GM21447 (cell line): ENCODE measurements around the gene ALDH9A1.
A peak's percentile ranks its signal among the peaks of the same experiment; 100 is the strongest.
"Not testable (repeated sequence)": the region's sequence is repeated elsewhere in the genome, so short reads cannot be mapped to it uniquely, and the experiment has no call there.

Experiments
- ATAC-seq: cut with Tn5 transposase; IDR thresholded peaks from one replicate; pipeline ENCODE4 v1.9.1; 2021; ENCODE audit not compliant: unreplicated experiment

ALDH9A1 gene

GRCh38 chr1:165688046-165688445 is 10.3 kb downstream of the ALDH9A1 start:
- no peak for ATAC-seq

DNA sequence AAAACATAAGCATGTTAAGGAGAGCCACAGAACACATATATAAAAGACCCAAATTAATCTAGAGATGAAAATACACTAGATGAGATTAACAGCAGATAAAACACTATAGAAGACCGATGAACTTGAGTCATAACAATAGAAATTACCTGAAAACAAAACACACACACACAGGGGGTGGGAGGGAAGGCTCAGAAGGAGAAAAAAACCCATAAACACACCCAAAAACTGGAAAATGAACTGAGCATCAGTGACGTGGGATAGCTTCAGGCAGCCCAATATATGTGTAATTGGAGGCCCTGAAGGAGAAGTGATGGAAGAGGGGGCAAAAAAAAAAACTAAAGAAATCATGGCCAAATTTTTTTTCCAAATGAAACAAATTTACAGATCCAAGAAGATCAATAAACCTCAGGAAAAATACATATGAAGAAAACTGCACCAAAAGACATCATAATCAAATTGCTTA is 11.4 kb downstream of the ALDH9A1 start:
- ATAC-seq, result peak; percentile 42

GRCh38 chr1:165686121-165686970 is 12.0 kb downstream of the ALDH9A1 start:
- peak; percentile 72 for ATAC-seq

- no peak for ATAC-seq
These were observed 14.4 kb downstream of the ALDH9A1 start for GRCh38 chr1:165683848-165684485.

DNA sequence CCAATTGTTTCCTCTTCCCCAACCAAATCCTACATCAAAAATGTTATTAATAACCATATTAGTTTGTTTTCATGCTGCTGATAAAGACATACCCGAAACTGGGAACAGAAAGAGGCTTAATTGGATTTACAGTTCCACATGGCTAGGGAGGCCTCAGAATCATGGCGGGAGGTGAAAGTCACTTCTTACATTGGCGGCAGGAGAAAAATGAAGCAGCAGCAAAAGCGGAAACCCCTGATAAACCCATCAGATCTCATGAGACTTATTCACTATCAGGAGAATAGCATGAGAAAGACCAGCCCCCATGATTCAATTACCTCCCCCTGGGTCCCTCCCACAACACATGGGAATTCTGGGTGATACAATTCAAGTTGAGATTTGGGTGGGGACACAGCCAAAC is 17.6 kb downstream of the ALDH9A1 start:
- not testable (repeated sequence) for ATAC-seq

DNA sequence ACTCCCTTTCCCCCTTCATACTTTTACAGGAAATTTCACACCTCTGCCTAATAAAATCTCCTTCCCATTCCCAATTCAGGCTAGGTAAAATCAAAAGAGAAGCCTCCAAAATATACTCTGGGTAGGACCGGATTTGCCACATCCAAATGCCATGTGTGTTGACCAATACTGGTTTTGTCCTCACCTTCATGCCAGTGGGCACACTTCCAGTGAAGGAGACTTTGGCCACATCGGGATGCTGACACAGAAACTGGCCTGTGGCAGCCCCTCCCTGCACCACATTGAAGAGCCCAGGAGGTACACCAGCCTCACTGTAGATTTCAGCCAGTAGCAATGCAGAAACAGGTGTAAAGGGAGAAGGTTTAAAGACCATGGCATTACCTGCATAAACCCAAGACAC is 18.1 kb downstream of the ALDH9A1 start:
- ATAC-seq, result no peak

- no peak for ATAC-seq
These were observed 18.9 kb downstream of the ALDH9A1 start for GRCh38 chr1:165679282-165680036.

DNA sequence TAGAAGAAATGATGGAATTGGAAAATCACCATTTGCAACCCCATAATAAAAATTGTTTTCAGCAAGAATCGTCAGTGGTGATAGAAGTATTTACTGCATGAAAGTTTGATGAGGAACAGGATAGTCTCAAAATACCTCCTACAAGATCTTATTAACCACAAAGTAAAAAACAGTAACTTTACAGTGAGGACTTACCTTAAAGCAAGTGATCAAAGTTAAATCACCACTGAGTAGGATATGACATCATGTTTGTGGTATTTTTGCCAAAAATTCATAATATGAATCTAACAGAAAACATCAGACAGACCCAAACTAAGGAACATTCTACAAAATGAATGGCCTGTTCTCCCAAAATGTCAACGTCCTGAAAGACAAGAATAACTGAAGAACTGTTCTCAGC is 19.9 kb downstream of the ALDH9A1 start:
- ATAC-seq, result no peak

- no peak for ATAC-seq
These were observed 22.6 kb downstream of the ALDH9A1 start for GRCh38 chr1:165675794-165676193.

DNA sequence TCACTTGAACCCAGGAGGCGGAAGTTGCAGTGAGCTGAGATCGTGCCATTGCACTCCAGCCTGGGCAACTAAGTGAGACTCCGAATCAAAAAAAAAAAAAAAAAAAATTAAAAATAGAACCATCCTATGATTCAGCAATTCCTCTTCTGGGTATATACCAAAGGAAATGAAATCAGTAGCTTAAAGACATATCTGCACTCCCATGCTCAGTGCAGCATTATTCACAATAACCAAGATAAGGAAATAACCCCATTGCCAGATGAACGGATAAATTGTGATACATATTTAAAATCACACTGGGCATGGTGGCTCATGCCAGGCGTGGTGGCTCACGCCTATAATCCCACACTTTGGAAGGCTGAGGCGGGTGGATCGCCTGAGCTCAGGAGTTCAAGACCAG is 23.8 kb downstream of the ALDH9A1 start:
- ATAC-seq, result no peak

DNA sequence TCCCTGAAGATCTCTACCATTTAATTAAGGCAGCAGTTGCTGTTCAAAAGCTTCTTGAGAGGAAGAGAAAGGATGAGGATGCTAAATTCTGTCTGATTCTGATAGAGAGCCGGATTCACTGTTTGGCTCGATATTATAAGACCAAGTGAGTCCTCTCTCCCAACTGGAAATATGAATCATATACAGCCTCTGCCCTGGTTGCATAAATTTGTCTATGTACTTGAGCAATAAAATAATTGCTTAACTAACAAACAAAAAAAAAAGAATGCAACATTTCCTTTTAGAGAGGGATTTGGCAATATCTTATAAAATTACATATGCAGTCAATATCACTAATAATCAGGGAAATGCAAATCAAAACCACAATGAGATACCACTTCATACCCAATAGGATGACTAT is 26.8 kb downstream of the ALDH9A1 start:
- ATAC-seq, result no peak

- ATAC-seq, result no peak
These were observed 30.2 kb downstream of the ALDH9A1 start for GRCh38 chr1:165668184-165668583.

- no peak for ATAC-seq
These were observed 32.1 kb downstream of the ALDH9A1 start for GRCh38 chr1:165666152-165666825.

DNA sequence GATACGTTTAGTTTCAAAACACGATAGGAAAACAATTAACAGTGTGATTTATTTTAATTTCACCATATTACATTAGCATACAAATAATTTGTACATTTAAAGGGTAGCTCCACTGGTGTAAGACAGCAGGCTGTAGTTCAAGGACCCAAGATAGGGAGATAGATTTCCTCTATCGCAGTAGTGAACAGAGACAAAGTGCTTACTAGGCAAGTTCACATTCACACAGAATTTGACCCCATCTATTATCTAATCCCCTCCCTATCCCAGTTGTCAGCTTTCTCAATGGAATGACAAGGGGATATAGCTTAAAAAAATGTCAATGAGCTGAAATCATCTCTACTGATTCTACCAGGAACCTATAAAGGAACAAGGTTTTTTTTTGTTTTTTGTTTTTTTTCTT is 36.2 kb downstream of the ALDH9A1 start:
- no peak for ATAC-seq

DNA sequence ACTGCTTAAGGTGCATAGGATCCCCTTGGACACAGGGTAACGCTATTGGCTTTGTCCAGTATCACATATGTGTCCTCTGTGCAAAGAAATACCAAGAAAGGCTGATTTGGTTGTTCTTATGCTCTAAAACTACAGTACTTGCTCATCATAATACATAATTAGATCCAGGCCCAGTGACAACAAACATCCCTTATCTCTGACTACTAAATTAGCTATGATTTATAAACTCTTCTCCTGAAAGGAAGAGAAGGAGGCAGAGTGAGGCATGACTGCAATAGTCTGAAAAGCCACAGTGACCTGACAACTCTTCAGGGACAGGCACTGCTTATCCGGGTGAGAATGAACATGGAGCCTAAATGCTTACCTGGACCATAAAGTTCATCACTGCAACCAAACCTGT is 36.7 kb downstream of the ALDH9A1 start:
- no peak for ATAC-seq

DNA sequence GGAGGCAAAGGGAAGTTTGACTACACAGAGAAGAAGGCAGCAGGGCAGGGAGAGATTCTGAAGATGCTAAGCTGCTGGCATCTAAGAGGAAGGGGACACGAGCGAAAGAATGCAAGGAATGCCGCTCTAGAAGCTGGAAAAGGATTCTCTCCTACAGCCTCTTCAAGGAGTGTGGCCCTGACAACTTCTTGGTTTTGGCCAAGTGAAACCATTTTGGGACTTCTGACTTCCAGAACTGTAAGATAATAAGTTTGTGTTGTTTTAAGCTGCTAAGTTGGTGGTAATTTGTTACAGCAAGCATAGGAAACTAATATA is 38.8 kb downstream of the ALDH9A1 start:
- no peak for ATAC-seq

DNA sequence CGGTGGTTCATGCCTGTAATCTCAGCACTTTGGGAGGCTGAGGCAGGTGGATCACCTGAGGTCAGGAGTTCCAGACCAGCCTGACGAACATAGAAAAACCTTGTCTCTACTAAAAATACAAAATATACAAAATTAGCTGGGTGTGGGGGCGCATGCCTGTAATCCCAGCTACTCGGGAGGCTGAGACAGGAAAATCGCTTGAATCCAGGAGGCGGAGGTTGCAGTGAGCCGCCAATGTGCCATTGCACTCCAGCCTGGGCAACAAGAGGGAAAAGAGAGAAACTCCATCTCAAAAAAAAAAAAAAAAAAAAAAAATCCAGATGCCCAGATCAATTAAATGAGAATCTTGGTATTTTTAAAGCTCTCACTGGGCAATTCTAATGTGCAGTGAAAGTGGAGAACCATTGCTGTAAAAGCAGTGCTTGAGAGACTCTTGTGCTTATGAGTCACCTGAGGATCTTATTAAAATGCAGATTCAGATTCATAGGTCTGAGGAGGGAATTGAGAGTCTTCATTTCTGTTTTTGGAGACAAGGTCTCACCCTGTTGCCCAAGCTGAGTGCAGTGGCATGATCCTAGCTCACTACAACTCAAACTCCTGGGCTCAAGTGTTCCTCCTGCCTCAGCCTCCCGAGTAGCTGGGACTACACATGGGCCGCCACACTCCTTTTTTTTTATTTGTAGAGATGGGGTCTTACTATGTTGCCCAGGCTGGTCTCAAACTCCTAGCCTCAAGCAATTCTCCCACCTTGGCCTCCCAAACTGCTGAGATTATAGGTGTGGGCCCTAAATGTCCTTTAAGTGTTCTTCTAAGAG is 39.4 kb downstream of the ALDH9A1 start:
- ATAC-seq, result not testable (repeated sequence)

DNA sequence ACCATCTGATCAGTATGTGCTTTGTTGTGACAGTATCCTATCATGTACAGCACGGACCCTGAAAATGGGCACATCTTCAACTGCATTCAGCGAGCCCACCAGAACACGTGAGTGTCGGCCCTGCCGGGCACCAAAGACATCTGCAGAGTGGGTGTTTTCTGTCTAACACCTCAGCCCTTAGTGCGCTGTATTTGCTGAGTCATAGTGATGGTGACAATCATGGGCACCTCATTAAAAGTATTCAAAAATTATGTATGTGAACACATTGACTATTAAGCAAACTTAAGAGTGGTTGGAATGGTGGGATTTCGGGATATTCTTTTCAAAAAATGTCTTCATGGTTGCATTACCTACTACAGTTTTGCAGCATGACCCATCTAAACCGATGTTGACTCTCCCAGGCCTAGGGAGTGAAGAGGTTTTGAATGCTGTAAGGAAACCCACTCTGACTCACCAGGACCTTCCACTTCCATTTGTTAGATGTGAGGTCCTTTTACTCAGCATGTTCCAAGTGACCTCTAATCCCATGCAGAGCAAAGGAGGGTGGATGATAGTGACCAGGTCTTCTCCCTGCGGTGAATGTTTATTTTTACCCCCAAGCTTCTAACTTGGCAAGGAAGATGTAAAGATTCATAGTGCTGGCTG is 47.3 kb downstream of the ALDH9A1 start:
- ATAC-seq, result no peak

- no peak for ATAC-seq
These were observed 49.3 kb downstream of the ALDH9A1 start for GRCh38 chr1:165648919-165649572.
